Measurements from ENCODE around the gene SUPT16H.
"Not testable (repeated sequence)": the region's sequence is repeated elsewhere in the genome, so short reads cannot be mapped to it uniquely, and the experiment has no call there.

The SUPT16H gene

DNA sequence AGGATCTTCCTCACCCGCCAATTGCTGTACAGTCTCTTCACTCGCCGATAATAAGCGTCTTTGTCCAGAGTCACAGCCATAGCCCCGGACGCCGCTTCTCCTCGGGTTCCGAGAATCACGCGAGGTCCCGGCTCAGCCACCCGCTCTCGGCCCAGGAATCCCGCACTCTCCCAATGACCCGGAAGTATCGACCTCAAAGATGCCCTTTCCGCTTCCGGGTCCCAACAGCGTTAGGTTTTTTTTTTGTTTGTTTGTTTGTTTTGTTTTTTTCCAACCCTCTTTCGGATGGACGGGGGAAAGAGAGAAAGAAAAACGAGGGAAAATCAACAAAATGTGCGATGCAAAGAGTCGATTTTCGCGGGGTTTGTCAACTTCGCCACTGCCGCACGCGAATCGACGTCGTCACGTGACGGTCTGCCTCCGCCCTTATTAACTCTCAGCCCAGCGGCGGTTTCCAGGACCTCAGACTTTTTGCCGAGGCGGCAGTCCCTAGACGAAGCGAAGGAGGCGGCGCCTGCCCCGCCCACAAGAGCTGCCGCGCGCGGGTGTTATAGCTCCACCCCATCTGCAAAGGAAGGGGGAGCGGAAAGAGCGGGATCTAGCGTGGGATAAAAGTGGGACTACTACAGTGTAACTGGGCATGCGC is at the start of gene SUPT16H:
Gene SUPT16H, minus strand, starts transcription at position 172 of the 646 bp plus-strand sequence. Its CDS starts 92 bp downstream, at position 80.
- peak; percentile 94 to 97 for DNase-seq

DNA sequence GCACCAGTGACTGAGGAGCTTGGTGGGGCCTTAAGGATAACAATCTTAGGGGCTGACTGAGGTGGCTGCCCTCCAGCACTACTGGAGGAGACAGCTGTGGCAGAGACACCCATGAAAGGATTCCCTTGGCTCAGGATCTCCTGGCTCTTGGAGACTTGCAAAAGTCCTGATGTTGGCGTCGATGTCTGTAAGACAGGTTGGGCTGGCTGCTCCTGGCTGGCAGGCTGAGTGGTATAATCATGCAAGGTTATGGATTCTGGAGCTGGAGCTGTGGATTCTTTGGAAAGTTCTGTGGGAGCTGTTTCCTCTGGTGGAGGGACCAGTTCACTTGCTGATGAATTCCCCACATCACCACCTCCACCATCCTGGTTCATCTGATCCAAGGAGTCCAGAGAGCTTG is 47.3 kb upstream of the SUPT16H start:
- no peak for DNase-seq

DNA sequence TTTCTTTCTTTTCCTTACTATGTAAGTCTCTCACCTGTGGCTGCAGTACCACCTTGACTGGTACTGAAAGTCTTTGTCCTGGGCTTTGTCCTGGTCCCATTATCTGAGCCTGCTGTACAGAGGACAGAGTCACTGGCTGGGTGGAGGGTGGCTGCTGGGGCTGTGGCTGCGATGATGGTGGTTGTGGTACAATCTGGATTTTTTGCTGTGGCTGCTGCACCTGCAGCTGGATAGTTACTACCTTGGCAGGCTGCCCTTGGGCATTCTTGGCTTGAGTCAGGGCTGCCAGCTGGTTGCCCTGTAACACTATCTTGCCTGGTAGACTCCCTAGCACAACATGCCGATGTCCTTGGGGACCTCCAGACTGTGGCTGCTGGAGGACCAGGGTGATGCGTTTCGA is 45.1 kb upstream of the SUPT16H start:
- DNase-seq = no peak

DNA sequence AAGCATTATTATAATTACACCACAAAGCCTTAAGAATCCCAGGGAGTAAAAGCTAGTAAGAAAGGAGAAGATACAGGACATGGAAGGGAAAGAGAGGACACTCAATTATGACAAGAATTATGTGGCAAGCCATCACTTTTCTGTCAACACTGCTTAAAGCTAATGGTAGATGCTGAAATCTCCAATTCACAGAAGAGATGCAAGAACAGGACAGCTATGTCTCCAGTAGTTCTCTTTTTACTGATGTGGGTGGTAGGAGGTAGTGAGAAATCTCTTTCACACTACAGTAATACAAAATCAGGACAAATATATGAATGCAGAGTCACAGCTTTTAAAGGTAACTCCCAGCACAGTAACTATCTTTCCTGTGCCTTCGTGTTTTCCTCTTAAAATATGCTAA is 42.9 kb upstream of the SUPT16H start:
- DNase-seq = no peak

DNA sequence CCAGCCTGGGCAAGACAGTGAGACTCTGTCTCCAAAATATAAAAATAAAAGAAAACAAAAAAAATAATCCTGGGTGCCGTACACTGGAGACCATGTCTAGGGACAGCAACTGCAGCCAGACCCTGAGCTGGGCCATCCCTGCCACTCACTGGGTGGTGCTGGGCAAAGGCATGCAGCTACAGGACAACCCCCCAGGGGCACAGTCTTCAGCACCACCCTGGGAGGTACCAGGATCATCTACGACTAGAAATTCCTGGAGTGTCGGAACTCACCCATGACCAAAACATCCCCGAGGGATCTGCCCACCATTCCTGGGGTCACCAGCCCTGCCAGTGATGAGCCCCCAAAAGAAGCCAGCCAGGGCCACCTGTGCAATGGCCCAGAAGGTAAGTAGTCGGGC is 35.7 kb upstream of the SUPT16H start:
- DNase-seq = no peak

DNA sequence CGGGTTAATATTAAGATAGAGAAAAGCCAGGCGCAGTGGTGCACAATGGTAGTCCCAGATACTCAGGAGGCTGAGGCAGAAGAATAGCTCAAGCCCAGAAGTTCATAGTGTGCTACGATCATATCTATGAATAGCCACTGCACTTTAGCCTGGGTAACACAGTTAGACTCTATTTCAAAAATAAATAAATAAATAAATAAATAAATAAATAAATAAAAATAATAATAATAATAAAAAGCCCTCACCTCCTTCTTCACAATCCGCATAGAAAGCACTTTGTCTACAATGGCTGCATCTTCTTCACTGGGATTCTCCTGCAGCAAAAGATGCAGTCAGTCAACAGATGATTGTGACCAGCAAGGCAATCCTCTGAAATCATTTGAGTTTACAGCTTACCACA is 31.5 kb upstream of the SUPT16H start:
- no peak for DNase-seq

DNA sequence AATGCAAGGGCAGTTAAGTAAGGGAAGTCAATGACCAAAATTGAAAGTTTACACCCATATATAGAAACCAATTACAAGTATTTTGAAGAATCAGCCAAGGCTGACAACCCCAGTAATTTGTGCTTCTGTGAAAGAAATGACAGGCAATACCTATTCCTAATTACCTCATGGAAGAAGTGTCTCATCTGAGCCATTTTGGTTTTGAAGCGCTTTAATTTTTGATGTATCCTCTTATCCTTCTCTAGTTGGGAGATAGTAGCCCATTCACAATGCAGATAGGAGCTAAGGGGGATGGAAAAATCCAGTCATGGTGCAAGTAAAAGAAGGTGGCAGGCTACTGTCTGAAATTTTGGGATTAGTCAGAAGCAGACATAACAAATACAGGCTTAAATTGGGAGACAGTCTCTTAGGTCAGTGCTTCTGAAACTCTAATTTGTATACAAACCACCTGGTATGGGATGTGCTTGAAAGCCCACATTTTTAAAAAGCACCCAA is 30.4 kb upstream of the SUPT16H start:
- no peak for DNase-seq

DNA sequence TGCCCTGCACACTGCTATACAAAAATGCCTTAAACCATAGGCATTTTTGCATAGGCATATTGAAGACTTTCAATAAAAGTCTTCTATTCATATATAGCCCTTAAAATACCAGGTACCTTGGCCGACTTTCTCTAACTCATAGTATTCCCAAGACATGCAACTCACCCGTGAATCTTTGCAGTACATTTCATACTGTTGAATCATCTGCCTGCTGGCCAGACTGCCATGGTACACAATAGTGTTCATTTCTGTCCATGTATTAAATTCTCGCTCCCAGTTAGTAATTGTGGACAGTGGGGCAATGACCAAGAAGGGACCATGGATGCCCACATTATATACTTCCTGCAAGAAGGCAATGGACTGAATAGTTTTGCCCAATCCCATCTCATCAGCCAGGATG is 24.3 kb upstream of the SUPT16H start:
- no peak for DNase-seq

DNA sequence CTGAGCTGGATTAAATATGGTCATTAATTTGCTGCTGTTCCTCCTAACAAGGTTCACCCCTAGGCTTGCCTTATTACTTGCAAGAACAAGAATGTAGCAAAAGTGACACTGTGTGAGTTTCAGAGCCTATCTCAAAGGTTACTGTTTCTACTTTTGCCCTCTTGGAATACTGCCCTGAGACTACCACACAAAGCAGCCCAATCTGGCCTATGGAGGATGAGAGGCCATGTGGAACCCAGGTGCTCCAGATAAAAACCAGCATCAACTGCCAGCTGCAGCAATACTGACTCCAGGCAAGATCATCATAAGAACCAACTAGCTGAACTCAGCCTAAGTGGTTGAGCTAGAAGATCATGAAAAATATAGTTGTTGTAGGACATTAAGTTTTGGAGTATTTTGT is 22.4 kb upstream of the SUPT16H start:
- DNase-seq = no peak

DNA sequence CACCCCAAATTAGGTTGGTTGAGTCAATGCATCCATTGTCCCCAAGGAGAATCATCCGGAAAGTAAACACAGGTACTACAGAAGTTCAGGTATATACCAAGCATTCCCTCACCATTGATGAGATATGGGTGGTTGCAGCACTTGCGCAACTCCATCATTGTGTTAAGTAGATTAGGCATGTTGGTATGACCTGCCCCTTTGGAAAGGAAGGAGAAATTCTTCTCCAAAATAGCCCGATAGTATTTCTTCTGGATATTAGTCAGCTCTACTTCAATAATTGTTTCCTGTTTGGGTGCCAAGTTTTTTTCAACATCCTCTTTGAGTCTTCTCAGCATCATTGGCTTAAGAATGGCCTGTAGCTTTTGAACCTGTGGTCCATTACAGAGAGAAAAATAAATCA is 21.3 kb upstream of the SUPT16H start:
- DNase-seq = no peak

DNA sequence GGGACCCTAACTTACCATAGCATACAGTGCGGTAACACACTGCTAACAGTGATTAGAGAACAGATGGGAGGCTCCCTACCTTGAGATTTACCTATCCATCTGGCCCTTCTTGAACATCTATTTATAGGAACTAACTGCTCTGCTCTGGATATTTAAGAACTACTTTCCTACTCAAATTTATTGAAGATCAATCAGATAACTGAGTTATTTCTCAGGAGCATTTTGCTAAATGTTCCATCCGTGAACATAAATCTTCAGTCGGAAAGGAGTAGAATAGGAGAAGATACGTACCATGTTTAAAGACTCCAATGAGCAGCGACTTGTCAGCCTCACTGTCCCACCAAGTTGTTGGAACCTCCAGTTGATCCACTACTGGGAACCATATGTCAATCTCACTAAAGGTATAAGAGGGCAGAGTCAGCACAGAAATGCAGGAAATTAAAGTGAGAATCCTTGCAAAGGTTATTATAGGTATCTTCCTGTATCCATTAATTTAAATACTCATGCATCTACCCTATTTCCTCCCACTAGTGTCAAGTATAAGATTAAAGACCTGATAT is 15.6 kb upstream of the SUPT16H start:
- no peak for DNase-seq

DNA sequence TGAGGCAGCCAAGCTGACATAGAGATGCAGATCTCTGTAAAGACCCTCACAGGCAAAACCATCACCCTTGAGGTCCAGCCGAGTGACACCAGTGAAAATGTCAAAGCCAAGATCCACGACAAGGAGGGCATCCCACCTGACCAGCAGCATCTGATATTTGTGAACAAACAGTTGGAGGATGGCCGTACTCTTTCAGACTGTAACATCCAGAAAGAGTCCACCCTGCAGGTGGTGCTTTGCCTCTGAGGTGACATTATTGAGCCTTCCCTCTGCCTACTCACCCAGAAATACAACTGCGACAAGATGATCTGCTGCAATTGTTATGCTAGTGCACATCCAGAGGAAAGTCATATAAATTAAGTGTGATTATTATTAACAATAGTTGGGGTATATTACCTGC is 15.1 kb upstream of the SUPT16H start:
- DNase-seq = no peak

DNA sequence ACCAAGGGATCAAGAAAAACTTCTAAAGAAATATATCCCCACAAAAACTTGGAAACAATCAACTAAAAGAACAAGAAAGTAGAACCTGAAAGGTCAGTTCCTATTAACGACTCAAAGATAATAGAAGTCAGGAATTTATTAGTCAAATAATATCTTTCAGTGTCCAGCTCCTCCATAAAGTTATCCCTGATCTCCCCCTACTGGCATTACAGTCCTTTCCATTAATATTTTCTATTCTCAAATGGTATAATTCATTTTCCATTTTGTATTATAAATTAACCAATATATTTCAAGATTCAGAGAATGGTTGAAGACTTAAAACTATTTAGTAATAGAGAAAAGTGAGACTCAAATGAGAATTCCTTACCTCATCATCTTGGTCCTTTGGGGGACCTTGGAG is 11.6 kb upstream of the SUPT16H start:
- DNase-seq = no peak

DNA sequence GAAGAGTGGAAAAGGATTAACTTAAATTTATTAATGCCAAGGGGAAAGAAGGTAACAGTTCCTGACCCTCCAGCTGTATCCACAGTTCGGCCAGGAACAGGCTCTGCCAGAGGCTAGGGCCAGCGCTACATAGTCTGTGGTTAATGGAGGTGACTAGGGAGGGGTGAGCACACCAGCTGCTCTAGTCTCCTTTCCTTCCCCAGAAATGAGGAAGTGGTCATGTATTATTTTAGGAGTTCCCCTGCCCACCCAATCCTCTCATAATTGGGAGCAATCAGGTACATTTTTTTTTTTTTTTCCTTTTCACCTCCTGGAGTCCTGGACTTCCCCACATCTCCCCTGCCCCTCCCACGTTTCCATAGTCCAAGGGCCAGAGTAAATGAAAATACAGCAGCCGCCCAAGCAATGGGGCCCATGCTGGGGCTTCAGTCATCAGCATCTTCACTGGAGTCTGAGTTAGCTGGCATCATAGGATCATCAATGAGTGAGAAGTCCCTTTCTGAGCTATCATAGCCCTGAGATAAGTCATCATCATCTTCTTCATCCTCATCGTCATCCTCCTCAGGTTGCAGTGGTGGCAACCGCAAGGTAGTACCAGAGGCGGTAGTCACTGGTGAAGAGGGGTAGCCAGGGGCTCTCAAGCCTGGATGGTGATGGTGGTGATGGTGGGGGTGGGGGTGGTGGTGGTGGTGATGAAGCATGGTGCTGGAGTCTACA is 1.5 kb upstream of the SUPT16H start:
- no peak for DNase-seq

DNA sequence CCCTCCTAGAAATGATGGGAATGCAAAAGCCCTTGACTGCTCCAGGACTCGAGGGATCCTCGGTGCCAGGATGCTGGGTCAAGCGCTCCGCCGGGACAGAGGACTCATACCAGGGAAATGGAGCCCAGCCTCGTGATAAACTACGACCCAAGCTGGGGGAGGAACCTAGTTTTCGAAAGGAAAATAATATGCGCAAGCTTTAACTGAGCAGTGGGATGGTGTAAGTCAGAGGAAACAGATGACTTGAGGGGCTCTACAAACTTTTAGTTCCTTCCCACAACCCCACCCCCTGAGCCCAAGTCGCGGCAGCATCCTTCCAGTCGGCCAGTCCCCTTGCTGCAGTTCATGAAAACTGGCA is 654 bp upstream of the SUPT16H start:
- no peak for DNase-seq

DNA sequence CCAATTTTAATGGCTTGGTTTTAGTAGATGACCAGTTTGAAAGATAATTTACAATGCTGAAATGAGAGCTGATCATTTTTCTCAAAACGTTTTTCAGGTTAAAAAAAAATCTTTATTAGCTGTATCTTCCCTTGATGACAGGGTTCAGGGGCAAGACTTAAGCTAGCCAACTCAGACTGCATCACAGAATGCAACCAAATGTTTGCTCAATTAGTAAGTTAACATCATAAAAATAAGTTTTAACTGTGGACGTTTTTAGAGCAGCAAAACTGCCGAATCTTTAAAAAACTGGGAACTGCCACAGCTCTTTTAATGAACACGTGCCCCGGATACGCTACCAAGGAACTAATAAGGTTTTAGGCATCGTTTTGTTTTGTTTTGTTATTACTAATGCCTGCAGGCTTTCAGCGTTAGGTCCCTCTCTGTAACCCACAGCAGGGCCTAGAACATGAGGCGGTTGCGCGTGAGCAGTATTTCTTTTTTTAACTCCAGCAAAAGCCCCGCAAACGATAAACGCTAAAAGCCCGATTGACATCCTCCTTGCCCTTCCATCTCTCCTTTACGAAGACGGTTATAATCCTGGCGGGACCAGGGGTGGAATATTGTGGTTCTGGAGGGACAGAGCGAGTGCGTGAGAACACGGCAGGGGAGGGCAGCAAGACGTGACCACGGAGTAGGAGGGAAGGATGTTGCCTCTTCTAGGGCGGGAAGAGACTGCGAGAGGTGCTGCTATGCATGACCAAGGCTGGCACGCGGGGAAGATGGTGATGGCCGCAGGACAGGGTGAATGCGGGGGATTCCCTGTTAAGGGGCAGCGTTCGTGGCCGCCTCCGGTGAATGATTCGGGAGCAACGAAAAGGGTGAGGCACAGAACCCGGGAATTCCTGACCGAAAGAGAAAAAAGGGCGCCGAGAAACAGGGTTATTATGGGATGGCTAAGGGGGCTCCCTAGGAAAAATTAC is 652 bp downstream of the SUPT16H start:
- DNase-seq = peak; percentile 60 to 63

DNA sequence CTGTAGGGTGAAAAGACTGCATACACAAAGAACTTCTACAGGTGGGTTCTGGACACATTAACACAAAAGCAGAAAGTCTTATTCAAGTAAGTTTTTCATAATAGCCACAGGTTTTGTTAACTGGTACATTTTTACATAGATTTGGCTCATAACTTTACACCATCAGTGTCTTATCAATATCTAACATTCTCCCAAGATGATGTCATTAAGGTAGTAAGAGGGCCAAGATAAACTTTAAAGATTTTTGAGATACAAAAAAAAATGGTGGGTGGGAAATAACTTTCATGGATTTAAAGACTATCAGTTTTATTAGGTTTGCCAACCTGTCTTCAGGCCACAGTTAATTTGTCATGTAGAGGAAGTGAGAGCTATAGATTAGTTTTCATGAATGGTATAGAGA is 1.7 kb downstream of the SUPT16H start:
- no peak for DNase-seq

DNA sequence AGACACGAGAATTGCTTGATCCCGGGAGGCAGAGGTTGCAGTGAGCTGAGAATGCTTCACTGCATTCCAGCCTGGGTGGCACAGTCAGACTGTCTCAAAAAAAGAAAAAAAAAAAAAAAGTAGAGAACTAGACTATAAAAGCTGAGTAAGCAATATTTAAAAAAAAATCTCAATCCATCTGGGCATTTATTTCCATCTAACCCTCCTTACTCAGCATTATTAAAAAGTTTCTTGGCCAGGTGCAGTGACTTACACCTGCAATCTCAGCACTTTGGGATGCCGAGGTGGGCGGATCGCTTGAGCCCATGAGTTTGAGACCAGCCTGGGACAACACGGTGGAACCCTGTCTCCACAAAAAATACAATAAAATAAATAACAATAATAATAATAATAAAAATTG is 4.5 kb downstream of the SUPT16H start:
- no peak for DNase-seq

DNA sequence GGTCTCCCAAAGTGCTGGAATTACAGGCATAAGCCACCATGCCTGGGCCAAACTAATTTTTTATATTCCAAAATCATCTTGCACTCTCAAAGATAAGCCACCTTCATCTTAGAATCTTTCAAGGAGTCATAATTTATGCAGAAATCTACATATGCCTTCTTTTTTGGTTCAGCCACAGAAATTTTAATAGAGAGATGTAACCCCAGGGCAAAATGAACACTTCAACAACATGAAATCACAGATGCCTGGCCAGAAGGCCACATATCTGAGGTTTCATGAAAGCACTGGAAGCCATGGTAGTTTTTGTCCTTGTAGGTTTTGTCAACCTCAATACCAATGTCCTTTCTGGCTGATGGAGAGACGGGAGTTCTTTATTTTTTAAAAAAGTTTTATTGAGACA is 9.8 kb downstream of the SUPT16H start:
- no peak for DNase-seq

DNA sequence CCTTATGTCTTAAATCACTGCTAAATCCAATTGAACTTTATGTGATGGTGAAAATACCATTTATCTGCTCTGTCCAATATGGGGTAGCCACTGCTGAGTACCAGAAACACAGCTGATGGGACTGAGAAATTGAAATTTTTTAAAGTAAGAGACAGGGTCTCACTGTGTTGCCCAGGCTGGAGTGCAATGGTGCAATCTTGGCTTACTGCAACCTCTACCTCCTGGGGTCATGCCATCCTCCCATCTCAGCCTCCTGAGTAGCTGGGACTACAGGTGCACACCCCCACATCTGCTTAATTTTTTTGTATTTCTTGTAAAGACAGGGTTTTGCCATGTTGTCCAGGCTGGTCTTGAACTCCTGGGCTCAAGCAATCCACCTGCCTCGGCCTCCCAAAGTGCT is 11.0 kb downstream of the SUPT16H start:
- not testable (repeated sequence) for DNase-seq

DNA sequence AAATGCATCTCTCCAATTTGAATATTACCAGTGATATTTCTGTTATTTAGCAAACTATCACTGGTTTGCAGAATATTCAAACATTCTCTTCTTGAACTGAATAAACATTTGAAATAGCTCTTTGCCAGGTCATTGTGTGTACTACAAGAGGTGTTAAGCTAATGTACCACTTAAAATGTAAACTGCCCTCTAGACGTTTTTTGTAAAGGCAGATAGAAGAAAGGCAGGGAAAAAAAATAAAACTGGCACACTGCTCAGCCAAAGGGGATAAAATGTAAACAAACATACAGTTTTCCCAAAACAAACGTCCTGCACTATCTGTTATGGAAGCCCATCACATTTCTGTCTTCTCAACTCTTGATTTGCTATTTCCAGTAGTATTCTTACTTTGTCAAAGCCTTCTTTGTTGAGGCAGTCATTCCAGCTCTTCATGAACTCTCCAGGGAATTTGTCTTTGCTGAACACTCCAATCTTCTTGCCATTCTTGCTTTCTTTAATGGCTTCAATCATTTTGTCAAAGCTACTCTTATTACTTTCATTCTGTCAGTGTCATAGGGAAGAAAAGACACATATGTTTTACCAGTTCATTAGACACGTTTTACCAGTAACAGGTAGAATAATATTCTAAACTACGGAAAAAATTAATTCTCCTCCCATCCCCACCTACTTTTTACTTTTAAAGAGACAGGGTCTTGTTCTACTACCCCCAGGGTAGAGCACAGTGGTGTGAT is 13.7 kb downstream of the SUPT16H start:
- DNase-seq = no peak

DNA sequence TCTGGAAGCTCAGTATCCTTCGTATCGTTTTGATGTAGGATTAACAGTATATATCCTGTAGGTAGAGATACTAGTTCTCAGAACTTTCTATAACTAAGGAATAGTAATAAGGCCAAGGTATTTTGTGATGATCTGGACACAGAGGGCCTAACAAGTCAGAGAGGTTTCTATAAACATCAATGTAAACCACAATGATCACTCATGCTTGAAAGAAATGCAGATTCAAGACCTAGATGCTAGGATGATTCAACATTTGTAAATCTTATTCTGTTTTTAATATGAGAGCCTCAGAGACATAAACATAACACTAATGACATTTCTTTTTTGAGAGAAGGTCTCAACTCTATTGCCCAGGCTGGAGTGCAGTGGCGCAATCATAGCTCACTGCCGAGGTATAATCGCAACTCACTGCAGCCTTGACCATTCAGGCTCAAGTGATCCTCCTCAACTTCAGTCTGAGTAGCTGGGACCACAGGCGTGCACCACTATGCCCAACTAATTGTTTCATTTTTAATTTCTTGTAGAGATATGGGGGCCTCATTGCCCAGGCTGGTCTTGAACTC is 16.2 kb downstream of the SUPT16H start:
- no peak for DNase-seq

Data from stimulated activated CD4-positive, alpha-beta T cell treated with anti-CD3 and anti-CD28 coated beads, Interleukin-2, amount 100 ng/mL, for 24 hours (primary cell).